NB4 (cell line): ENCODE results near the gene CSAD.

ENCODE experiments used
- MYC ChIP-seq: IDR thresholded peaks from 2 replicates; pipeline ENCODE4 v1.6.1; 2011; ENCODE audit warnings: low read depth, low read length
- POLR2A ChIP-seq: IDR thresholded peaks from 2 replicates; pipeline ENCODE4 v1.6.1; 2011; ENCODE audit warnings: mild to moderate bottlenecking; ENCODE audit not compliant: insufficient read length; ENCODE audit errors: extremely low read depth
- TF ChIP-seq, protein P1 (sequence below): IDR thresholded peaks from one replicate; pipeline ENCODE4 v1.5.1; 2012; ENCODE audit warnings: low read depth, low read length
- TF ChIP-seq, protein P2 (sequence below): IDR thresholded peaks from 2 replicates; pipeline ENCODE4 v1.6.1; 2011; ENCODE audit warnings: low read depth, low read length

DNA sequence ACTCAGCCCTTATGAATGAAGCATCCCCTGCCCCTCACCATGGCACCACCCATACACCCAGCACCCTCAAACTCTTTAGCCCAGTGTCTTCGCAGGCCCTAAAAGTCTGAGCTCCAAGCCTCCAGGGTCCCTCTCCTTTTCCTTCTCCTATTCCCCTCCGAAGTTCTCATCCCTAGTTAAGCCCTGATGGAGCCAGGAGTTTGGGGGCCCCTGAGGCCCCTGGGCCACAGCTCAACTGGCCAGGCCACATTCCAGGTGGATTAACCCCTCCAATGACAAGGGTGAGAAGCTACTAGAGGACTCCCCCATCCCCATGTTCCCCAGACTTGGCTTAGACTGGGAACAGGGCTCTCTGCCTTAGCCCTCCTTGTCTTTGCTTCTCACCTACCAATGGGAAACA is 48.7 kb upstream of the CSAD start:
- TF ChIP-seq, protein P1, sequence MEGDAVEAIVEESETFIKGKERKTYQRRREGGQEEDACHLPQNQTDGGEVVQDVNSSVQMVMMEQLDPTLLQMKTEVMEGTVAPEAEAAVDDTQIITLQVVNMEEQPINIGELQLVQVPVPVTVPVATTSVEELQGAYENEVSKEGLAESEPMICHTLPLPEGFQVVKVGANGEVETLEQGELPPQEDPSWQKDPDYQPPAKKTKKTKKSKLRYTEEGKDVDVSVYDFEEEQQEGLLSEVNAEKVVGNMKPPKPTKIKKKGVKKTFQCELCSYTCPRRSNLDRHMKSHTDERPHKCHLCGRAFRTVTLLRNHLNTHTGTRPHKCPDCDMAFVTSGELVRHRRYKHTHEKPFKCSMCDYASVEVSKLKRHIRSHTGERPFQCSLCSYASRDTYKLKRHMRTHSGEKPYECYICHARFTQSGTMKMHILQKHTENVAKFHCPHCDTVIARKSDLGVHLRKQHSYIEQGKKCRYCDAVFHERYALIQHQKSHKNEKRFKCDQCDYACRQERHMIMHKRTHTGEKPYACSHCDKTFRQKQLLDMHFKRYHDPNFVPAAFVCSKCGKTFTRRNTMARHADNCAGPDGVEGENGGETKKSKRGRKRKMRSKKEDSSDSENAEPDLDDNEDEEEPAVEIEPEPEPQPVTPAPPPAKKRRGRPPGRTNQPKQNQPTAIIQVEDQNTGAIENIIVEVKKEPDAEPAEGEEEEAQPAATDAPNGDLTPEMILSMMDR = no peak
- TF ChIP-seq, protein P2, sequence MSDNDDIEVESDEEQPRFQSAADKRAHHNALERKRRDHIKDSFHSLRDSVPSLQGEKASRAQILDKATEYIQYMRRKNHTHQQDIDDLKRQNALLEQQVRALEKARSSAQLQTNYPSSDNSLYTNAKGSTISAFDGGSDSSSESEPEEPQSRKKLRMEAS = no peak
- no peak for TF ChIP-seq POLR2A
- TF ChIP-seq MYC = no peak
